Upper lobe of left lung (tissue), 6 donors: ENCODE results near the gene CTNNBL1. TPM values are rescaled to one million over a fixed set of nuclear protein-coding genes. Genes with fewer than 3 reads are reported as not detected.

Experiments used
- ATAC-seq, 2 donors: fragments of 200-7000 bp; cut with Tn5 transposase; one replicate each; pipeline ENCODE4 v1.9.1; 2022; ENCODE audit warnings: mild to moderate bottlenecking in 2 of 2, moderate library complexity in 2 of 2; ENCODE audit not compliant: low FRiP score in 2 of 2
- DNase-seq, 2 donors: peaks; one replicate each; pipeline ENCODE4 v3.0.0-alpha.2; 2019 to 2020
- H3K27ac ChIP-seq, 4 donors: fragments of 200-600 bp; sonication (generic); one replicate each; pipeline ENCODE4 v1.5.1; 2016 to 2019
- H3K27me3 ChIP-seq, 4 donors: fragments of 200-600 bp; sonication (generic); one replicate each; pipeline ENCODE4 v1.5.1; 2017 to 2019
- H3K36me3 ChIP-seq, 4 donors: fragments of 200-600 bp; sonication (generic); one replicate each; pipeline ENCODE4 v1.5.1; 2016 to 2019
- H3K4me1 ChIP-seq, 4 donors: fragments of 200-600 bp; sonication (generic); one replicate each; pipeline ENCODE4 v1.5.1; 2018 to 2019
- H3K4me3 ChIP-seq, 4 donors: fragments of 200-600 bp; sonication (generic); one replicate each; pipeline ENCODE4 v1.5.1; 2017 to 2019; ENCODE audit warnings: mild to moderate bottlenecking in 2 of 4, moderate library complexity in 1 of 4
- H3K9me3 ChIP-seq, 4 donors: fragments of 200-600 bp; sonication (generic); one replicate each; pipeline ENCODE4 v1.5.1; 2018 to 2019
- EP300 ChIP-seq, 4 donors: sonication (generic); formaldehyde crosslinking; IDR thresholded peaks; one replicate each; pipeline ENCODE4 v1.5.1; 2017; ENCODE audit warnings: antibody characterized with exemption in 4 of 4, control low read depth in 2 of 4
- POLR2A ChIP-seq, 4 donors: fragments of 450-650 bp; IDR thresholded peaks; one replicate each; pipeline ENCODE4 v1.5.1; 2016 to 2017; ENCODE audit warnings: antibody characterized with exemption in 4 of 4, mild to moderate bottlenecking in 2 of 4
- POLR2AphosphoS5 ChIP-seq, 2 donors: sonication (generic); formaldehyde crosslinking; IDR thresholded peaks; one replicate each; pipeline ENCODE4 v1.5.1; 2017; ENCODE audit warnings: antibody characterized with exemption in 2 of 2
- WGBS, 2 donors: methylation state at CpG; one replicate each; pipeline ENCODE4 v1.1.5; 2017 to 2018; 5-methylcytosine and 5-hydroxymethylcytosine counted together
- total RNA-seq, 6 donors: library from RNA; depleted of rRNA in 4 of 6; stranded (reverse); fragments of >200 nt in 4 of 6; gene quantifications; one replicate each; pipeline versions ENCODE4 v1.1.0 to v1.2.1, GENCODE V29; 2016 to 2021
- TF ChIP-seq, protein P1 (sequence below), 6 experiments: fragments of 450-650 bp in 4 of 6; fragments of 200-600 bp in 2 of 6; sonication (generic) in 2 of 6; IDR thresholded peaks; one replicate each; pipeline ENCODE4 v1.5.1; 2016 to 2019; ENCODE audit warnings: antibody characterized with exemption in 6 of 6
- donor health status: DM: no; HTN: no; CAD: no; lungs with moderate emphysema.
- donor health status: DM: no; HTN: yes; CAD: no; lungs with severe emphysema.

CTNNBL1 gene
- total RNA-seq, 6 donors from 2014 or later: 25.1 to 61.0 (median 29.1) TPM

DNA sequence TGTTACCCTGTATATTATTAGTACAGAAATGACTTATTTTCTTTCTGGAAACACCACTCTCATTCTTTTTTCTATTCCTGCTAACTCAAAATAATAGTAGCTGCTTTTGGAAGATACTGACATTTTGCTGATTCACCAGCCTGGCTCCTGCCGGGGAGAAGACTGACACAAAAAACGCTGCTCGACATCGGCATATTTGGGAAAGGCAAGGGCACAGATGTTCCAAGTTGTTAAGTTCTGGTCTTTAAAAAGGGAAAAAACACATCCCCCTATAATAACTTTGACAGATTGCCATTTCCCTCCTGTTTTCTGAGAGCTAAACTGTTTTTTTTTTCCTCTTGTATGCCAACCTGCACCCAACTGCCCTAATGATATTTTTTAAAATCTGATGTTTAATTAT lies 55.4 kb downstream of the CTNNBL1 start:
- Histone ChIP-seq H3K4me3 (no peak overlapping the region), H3K27me3 (no peaks in the 10 kb centered on the region), H3K4me1 (peaks cover 0 to 3% (median 0%) of the 10 kb centered on the region in 4 donors), H3K36me3 (peaks cover 12 to 24% (median 16%) of the 10 kb centered on the region in 4 donors), H3K27ac (no peak overlapping the region), H3K9me3 (no peaks in the 10 kb centered on the region)
- 40 to 47% methylated on average over 4 of the region's 4 CpGs for WGBS, 2 donors
- TF ChIP-seq POLR2AphosphoS5 (IDR thresholded peaks at IDR 0.05) (no peak), EP300 (IDR thresholded peaks at IDR 0.05) (no peak), POLR2A (IDR thresholded peaks at IDR 0.05) (no peak)
- TF ChIP-seq, protein P1, sequence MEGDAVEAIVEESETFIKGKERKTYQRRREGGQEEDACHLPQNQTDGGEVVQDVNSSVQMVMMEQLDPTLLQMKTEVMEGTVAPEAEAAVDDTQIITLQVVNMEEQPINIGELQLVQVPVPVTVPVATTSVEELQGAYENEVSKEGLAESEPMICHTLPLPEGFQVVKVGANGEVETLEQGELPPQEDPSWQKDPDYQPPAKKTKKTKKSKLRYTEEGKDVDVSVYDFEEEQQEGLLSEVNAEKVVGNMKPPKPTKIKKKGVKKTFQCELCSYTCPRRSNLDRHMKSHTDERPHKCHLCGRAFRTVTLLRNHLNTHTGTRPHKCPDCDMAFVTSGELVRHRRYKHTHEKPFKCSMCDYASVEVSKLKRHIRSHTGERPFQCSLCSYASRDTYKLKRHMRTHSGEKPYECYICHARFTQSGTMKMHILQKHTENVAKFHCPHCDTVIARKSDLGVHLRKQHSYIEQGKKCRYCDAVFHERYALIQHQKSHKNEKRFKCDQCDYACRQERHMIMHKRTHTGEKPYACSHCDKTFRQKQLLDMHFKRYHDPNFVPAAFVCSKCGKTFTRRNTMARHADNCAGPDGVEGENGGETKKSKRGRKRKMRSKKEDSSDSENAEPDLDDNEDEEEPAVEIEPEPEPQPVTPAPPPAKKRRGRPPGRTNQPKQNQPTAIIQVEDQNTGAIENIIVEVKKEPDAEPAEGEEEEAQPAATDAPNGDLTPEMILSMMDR (IDR thresholded peaks at IDR 0.05): no peak
- no peak for DNase-seq
- no peak for ATAC-seq

DNA sequence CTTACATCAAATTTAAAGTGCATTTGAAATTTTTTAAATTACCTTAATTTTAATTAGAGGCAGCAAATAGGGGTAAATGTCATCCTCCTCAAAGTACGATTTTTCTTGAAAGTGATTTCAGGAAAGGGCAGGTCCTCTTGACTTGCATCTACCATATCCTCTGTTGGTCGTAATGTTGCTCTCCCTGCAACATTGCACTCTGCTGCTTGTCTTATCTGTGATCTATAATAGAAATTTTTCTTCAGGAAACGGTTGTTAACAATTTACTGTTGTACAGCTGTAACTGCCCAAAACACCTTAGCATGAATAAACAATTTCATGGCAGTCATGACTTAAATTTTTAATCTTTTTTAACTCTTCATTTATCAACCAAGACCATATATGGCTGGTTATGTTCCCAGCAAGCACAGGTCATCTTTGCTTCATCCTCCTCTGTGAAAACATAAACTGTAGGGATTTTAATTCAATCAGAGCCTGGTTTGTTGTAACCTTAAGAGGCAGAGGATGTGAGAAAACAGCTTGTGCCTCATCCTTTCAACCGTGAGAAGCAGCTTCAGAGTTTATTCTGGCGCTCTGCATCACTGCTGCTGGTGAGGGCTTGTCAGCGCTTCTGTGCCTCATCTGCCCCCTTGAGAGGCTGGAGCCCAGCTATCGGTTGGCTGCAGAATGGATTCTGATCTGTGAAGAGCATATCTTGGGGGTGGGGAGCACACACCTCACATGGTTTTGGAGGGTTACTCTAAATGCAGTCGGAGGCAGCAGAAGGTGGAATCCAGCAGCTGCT lies 56.0 kb downstream of the CTNNBL1 start:
- WGBS, 2 donors: 65 to 71% methylated on average over 8 of the region's 8 CpGs
- DNase-seq (no peak), ATAC-seq (no peak)
- peaks cover 0 to 3% (median 0%) of the 10 kb centered on the region in 4 donors for H3K4me1 ChIP-seq
- no peaks in the 10 kb centered on the region for H3K27me3 ChIP-seq
- no peak overlapping the region for H3K4me3 ChIP-seq
- no peak overlapping the region for H3K27ac ChIP-seq
- no peaks in the 10 kb centered on the region for H3K9me3 ChIP-seq
- peaks cover 12 to 24% (median 16%) of the 10 kb centered on the region in 4 donors for H3K36me3 ChIP-seq
- TF ChIP-seq POLR2A (IDR thresholded peaks at IDR 0.05): no peak
- TF ChIP-seq, protein P1 (IDR thresholded peaks at IDR 0.05): no peak
- no peak for TF ChIP-seq POLR2AphosphoS5 (IDR thresholded peaks at IDR 0.05)
- no peak for TF ChIP-seq EP300 (IDR thresholded peaks at IDR 0.05)

DNA sequence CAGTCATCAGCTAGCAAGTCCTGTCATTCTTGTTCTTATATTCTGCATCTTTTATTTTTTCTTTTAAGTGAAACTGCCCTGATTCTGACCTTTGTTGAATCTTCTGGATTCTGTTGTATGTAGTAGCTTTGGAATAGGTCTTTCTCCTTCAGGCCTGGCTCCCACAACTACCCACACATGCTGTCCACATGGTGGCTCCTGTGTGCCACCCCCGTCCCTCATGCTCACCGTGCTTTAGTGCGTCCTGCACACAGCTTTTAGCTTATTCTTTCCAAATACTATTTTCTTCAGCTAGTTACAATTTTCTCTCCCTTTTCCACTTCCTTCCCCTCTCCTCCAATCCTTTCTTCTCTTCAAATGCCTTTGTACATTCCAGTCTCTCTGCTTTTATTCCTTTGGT lies 61.8 kb downstream of the CTNNBL1 start:
- Histone ChIP-seq H3K27ac (no peak overlapping the region), H3K27me3 (no peaks in the 10 kb centered on the region), H3K36me3 (peaks cover 2 to 22% (median 4%) of the 10 kb centered on the region in 4 donors), H3K4me3 (no peak overlapping the region), H3K4me1 (no peaks in the 10 kb centered on the region), H3K9me3 (no peaks in the 10 kb centered on the region)
- no peak for ATAC-seq
- DNase-seq: no peak
- 79 to 89% methylated on average over 3 of the region's 3 CpGs for WGBS, 2 donors
- TF ChIP-seq, protein P1 (IDR thresholded peaks at IDR 0.05): no peak
- TF ChIP-seq POLR2AphosphoS5 (IDR thresholded peaks at IDR 0.05) (no peak), POLR2A (IDR thresholded peaks at IDR 0.05) (no peak)

DNA sequence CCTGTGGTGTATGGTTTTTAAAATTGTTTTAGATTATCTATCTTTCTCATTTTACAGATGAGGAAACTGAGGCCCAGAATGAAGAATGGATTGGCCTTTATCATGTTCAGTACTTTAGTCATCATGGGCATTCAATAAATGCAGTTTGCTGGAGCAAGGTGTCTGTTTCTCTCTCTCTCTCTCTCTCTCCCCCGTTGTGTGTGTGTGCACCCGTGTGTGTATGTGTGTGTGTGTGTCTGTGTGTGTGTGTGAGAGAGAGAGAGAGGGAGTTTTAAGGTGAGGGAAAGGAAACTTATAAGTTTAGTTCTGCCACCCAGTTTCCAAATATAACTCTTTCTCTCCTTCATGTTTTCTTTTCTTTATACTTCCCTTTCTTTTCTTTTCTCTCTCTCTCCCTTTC lies 62.4 kb downstream of the CTNNBL1 start:
- H3K4me1 ChIP-seq: no peaks in the 10 kb centered on the region
- WGBS, 2 donors: 53 to 78% methylated on average over 2 of the region's 2 CpGs
- ATAC-seq (no peak), DNase-seq (no peak)
- peaks cover 0 to 22% (median 4%) of the 10 kb centered on the region in 4 donors for H3K36me3 ChIP-seq
- TF ChIP-seq POLR2AphosphoS5 (IDR thresholded peaks at IDR 0.05) (no peak), EP300 (IDR thresholded peaks at IDR 0.05) (no peak)
- no peak overlapping the region for H3K27ac ChIP-seq
- H3K27me3 ChIP-seq: no peaks in the 10 kb centered on the region
- H3K9me3 ChIP-seq: no peaks in the 10 kb centered on the region
- no peak overlapping the region for H3K4me3 ChIP-seq

DNA sequence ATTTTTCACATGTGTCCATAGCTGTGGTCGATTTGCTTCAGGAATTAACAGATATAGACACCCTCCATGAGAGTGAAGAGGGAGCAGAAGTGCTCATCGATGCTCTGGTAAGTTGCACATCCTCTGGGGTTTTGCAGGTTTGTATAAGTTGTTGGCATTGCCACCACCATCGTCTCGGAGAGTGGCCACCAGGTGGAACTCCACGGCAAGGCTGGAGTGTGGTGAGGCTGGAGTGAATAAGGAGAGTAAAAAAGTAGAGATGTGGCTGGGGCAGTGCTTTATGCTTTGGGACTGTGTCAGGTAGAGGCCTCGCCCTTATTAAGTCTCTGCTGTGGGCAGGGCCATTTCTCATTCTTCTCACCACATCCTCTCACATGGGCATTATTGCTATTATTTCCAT lies 63.7 kb downstream of the CTNNBL1 start:
- DNase-seq (no peak), ATAC-seq (no peak)
- TF ChIP-seq, protein P1 (IDR thresholded peaks at IDR 0.05): no peak
- TF ChIP-seq POLR2AphosphoS5 (IDR thresholded peaks at IDR 0.05) (no peak), POLR2A (IDR thresholded peaks at IDR 0.05) (no peak), EP300 (IDR thresholded peaks at IDR 0.05) (no peak)
- no peaks in the 10 kb centered on the region for H3K4me1 ChIP-seq
- no peaks in the 10 kb centered on the region for H3K27me3 ChIP-seq
- no peak overlapping the region for H3K27ac ChIP-seq
- H3K9me3 ChIP-seq: no peaks in the 10 kb centered on the region
- no peak overlapping the region for H3K4me3 ChIP-seq
- 90 to 91% methylated on average over 6 of the region's 6 CpGs for WGBS, 2 donors
- H3K36me3 ChIP-seq: peaks cover 0 to 22% (median 4%) of the 10 kb centered on the region in 4 donors
